ENCODE results near the gene ACOT12.

Gene ACOT12

GRCh38 chr5:81283976-81284375, 110.0 kb downstream of the ACOT12 start:
- no peak for DNase-seq
